Activated naive CD8-positive, alpha-beta T cell treated with anti-CD3 and anti-CD28 coated beads, Interleukin-2, amount 50 U/mL, for 16 hours (primary cell): Measurements from ENCODE around the gene LRRTM3.

Source experiments
- DNase-seq: peaks from one replicate; pipeline ENCODE4 v3.0.0-alpha.2; 2020; ENCODE audit warnings: low read depth, low spot score

The LRRTM3 gene

GRCh38 chr10:67022099-67022498 lies 96.3 kb downstream of the LRRTM3 start:
- no peak for DNase-seq

- no peak for DNase-seq
Measured at GRCh38 chr10:67033878-67034277, 108.0 kb downstream of the LRRTM3 start.

GRCh38 chr10:67036808-67037207 lies 111.0 kb downstream of the LRRTM3 start:
- no peak for DNase-seq

- no peak for DNase-seq
Measured at GRCh38 chr10:67043041-67043440, 117.2 kb downstream of the LRRTM3 start.

GRCh38 chr10:67045404-67045803 lies 119.6 kb downstream of the LRRTM3 start:
- DNase-seq = no peak

GRCh38 chr10:67046507-67046906 lies 120.7 kb downstream of the LRRTM3 start:
- DNase-seq = no peak

- DNase-seq = no peak
Measured at GRCh38 chr10:67049988-67050387, 124.2 kb downstream of the LRRTM3 start.

- DNase-seq = no peak
Measured at GRCh38 chr10:67050415-67050814, 124.6 kb downstream of the LRRTM3 start.

- DNase-seq = no peak
Measured at GRCh38 chr10:67072654-67073053, 146.8 kb downstream of the LRRTM3 start.

GRCh38 chr10:67075491-67075971 lies 149.7 kb downstream of the LRRTM3 start:
- DNase-seq = no peak

GRCh38 chr10:67076144-67076543 lies 150.3 kb downstream of the LRRTM3 start:
- no peak for DNase-seq

- DNase-seq = no peak
Measured at GRCh38 chr10:67077376-67077775, 151.5 kb downstream of the LRRTM3 start.

GRCh38 chr10:67079126-67079525 lies 153.3 kb downstream of the LRRTM3 start:
- DNase-seq = no peak

GRCh38 chr10:67086327-67087134 lies 160.7 kb downstream of the LRRTM3 start:
- DNase-seq = no peak

- no peak for DNase-seq
Measured at GRCh38 chr10:67087135-67087425, 161.2 kb downstream of the LRRTM3 start.

GRCh38 chr10:67088036-67088435 lies 162.2 kb downstream of the LRRTM3 start:
- DNase-seq = no peak

GRCh38 chr10:67095531-67095930 lies 169.7 kb downstream of the LRRTM3 start:
- no peak for DNase-seq

- no peak for DNase-seq
Measured at GRCh38 chr10:67098461-67098860, 172.6 kb downstream of the LRRTM3 start.

- DNase-seq = no peak
Measured at GRCh38 chr10:67100951-67101350, 175.1 kb downstream of the LRRTM3 start.

GRCh38 chr10:67107670-67108069 lies 181.8 kb downstream of the LRRTM3 start:
- no peak for DNase-seq

GRCh38 chr10:67110286-67110685 lies 184.4 kb downstream of the LRRTM3 start:
- no peak for DNase-seq

GRCh38 chr10:67112765-67113164 lies 186.9 kb downstream of the LRRTM3 start:
- no peak for DNase-seq

GRCh38 chr10:67114945-67115344 lies 189.1 kb downstream of the LRRTM3 start:
- no peak for DNase-seq

GRCh38 chr10:67115972-67116371 lies 190.1 kb downstream of the LRRTM3 start:
- no peak for DNase-seq
